Tibial nerve (tissue), 4 donors: ENCODE measurements around the gene CELA2B.

ENCODE experiments used
- EP300 ChIP-seq, 2 donors: sonication (generic); formaldehyde crosslinking; IDR thresholded peaks; one replicate each; pipeline ENCODE4 v1.6.1; 2017; ENCODE audit warnings: antibody characterized with exemption in 2 of 2, mild to moderate bottlenecking in 1 of 2
- POLR2A ChIP-seq, 2 donors: fragments of 450-650 bp; IDR thresholded peaks; one replicate each; pipeline ENCODE4 v1.6.1; 2017; ENCODE audit warnings: antibody characterized with exemption in 2 of 2, mild to moderate bottlenecking in 2 of 2, moderate library complexity in 2 of 2
- TF ChIP-seq, protein P1 (sequence below), 5 experiments: fragments of 200-600 bp in 3 of 5; fragments of 450-650 bp in 2 of 5; sonication (generic) in 3 of 5; IDR thresholded peaks; one replicate each; pipeline ENCODE4 v1.5.1; 2016 to 2019; ENCODE audit warnings: antibody characterized with exemption in 5 of 5, mild to moderate bottlenecking in 3 of 5, moderate library complexity in 2 of 5

DNA sequence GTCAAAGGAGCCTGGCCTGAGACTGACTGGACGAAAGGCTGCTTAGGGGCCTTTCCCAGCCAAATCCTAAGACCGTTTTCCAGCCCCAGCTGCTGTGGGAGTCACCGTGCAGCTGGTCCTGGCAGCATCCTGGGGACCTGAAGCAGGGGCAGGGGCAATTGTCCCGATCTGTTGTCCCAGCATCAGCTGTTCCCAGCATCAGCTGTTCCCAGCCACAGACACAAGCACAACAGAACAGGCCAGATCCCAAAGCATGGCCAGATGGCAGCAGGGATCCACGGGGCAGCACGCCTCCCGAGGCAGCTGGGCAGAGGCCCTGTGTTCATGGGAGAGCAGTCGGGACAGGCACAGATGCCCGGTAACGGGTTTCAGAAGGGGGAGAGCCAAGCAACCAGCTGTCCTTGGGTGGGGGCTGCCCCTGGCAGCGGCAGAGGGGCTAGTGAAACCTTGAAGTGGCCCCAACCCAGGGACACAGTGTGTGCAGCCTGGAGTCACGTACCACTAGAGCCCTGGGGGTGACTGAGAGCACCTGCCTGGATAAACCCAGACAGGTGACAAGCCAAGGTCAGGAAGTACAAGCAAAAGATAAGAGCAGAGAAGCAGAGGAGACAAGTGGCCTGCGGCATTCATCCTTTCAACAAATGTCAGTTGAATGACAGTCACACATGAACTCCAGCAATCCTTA, 13.3 kb downstream of the CELA2B start:
- TF ChIP-seq POLR2A (IDR thresholded peaks at IDR 0.05) (no peak), EP300 (IDR thresholded peaks at IDR 0.05) (no peak)
- TF ChIP-seq, protein P1, sequence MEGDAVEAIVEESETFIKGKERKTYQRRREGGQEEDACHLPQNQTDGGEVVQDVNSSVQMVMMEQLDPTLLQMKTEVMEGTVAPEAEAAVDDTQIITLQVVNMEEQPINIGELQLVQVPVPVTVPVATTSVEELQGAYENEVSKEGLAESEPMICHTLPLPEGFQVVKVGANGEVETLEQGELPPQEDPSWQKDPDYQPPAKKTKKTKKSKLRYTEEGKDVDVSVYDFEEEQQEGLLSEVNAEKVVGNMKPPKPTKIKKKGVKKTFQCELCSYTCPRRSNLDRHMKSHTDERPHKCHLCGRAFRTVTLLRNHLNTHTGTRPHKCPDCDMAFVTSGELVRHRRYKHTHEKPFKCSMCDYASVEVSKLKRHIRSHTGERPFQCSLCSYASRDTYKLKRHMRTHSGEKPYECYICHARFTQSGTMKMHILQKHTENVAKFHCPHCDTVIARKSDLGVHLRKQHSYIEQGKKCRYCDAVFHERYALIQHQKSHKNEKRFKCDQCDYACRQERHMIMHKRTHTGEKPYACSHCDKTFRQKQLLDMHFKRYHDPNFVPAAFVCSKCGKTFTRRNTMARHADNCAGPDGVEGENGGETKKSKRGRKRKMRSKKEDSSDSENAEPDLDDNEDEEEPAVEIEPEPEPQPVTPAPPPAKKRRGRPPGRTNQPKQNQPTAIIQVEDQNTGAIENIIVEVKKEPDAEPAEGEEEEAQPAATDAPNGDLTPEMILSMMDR (IDR thresholded peaks at IDR 0.05): no peak
